HG03469 (cell line): ENCODE data around the gene TRAFD1.

Experiments
- ATAC-seq: cut with Tn5 transposase; IDR thresholded peaks from one replicate; pipeline ENCODE4 v1.9.1; 2021; ENCODE audit warnings: mild to moderate bottlenecking, moderate library complexity, moderate number of reproducible peaks; ENCODE audit not compliant: unreplicated experiment

TRAFD1 gene

DNA sequence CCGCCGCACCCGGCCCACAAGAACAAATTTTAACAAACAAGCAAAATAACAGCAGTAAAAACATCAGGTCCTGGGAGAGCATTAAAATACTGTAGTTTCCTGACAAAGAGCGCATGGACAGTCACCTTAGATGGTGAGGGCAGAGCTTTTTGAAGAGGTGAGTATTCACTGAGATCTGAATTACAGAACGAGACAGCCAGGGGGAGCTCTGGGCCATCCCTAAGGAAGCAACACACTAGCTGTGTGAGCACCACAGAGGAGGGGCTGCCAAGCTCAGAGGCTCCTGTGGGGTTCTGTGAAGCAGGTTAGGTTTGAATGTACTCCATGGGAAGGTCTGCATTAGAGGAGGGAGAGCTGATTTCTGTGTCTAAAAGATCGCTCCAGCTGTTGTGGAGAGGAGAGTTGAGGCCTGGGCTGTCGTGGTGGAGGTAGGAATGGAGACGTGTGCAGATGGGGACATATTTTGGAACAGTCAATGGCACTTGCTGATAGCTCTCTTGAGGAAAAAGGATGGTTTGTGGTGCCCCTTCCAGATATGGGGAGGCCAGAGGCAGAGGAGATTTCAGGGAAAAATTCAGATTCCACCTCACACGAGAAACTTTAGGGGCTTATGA, 72.9 kb downstream of the TRAFD1 start:
- no peak for ATAC-seq

DNA sequence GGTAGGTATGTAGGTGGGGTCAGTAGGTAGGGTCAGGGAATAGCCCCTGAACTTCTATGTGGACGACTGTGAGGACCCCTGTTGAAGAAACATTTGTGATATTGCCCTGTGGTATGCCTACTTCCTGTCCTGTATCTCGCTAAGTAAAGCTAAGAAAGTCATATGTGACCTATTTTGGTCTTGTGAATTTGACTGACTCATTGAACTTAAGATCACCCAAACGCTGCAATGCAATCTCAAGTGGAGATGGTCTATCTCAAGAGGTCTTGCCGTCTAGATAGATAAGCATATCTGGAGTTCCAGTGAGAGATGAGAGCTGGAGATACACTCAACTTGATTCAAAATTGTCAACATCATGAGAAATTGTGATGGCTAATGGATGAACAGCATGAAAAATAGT, 73.8 kb downstream of the TRAFD1 start:
- no peak for ATAC-seq
